DLD1 (cell line): ENCODE results near the gene TNMD.

Experiments used
- in situ Hi-C: cut with HindIII; loops from 2 replicates; pipeline ENCODE4 v1.10.0; 2017; ENCODE audit warnings: low sequenced_read_pairs

The TNMD gene

GRCh38 chrX:100643956-100644860 is 59.5 kb downstream of the TNMD start, which contains the start of gene SRPX2:
Gene SRPX2, plus strand, starts transcription at chrX:100644199. Its CDS starts 2,124 bp downstream, at chrX:100646323.
- in situ Hi-C loops = no loop called here

- in situ Hi-C loops = no loop called here
Observed at GRCh38 chrX:100645106-100645505, 60.4 kb downstream of the TNMD start.

DNA sequence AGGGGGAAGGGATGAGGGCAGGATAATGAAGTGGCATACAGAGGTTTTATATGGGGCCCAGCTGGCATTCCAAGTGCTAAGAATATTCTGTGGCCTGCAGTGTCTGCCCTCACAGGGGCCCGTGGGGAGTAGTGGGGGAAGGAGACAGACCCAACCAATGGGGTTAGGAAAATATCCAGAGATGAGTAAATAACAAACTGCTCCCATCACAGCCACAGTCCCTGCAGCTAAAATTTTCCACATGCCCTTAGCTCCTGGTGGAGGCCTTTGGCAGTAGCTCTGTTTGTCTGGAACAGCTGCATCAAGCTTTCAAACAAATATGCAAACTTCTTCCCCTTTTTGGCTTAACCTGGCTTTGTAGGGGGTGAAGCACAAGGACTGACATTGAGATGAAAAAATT is 62.4 kb downstream of the TNMD start:
- in situ Hi-C loops = no loop called here

GRCh38 chrX:100647739-100648138 is 63.0 kb downstream of the TNMD start:
- in situ Hi-C loops = no loop called here

DNA sequence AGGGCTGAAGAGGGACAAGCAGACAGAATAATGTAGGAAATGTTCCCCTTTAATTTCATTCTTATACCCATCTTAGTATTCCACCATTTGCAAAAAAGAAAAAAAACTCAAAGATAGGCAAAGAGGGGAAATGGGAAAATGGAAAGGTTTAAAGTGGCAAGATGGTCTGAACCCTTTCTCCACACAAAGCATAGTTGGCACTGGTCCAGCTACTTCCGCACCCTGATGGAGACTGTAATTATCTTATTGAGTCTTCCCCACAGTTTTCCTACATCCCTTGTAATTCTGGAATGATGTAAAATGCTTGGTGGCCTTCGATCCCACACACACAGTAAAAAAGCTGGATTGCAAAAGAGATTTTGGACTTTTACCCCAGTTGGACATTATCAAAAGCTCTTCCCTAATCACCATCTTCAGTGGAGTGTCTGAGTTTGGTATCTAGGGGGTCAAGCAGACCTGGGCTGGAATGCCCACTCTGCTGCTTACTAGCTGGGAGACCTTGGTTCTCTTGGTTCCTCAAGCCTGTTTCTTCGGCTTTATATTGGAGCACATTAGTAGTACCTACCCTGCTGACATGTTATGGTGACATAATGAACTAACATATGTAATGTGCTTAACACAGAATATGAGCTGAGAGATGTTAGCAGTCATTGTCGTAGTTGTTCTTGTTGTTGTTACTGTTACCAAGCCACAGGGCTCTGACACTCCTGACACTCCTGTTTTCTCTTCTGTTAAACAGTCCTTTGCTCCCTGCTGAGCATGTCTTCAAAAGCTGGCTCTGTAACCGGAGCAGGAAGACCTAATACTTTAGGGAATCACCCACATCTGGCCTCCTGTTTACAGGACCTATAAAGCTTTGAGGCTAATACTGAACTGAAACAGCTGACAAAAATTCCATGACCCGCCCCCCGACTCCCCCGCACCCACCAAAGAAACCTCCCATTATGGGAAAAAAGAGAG is 64.0 kb downstream of the TNMD start:
- in situ Hi-C loops = no loop called here
